Breast epithelium (tissue), 3 donors: ENCODE data around the gene SIGLEC11.
"Not testable (repeated sequence)": the region's sequence is repeated elsewhere in the genome, so short reads cannot be mapped to it uniquely, and the experiment has no call there.

Experiments used
- CTCF ChIP-seq, 3 donors: fragments of 450-650 bp; IDR thresholded peaks; one replicate each; pipeline ENCODE4 v1.5.1; 2016 to 2017; ENCODE audit warnings: antibody characterized with exemption in 3 of 3, mild to moderate bottlenecking in 3 of 3, moderate library complexity in 3 of 3
- POLR2A ChIP-seq: fragments of 450-650 bp; IDR thresholded peaks from one replicate; pipeline ENCODE4 v1.6.1; 2016; ENCODE audit warnings: antibody characterized with exemption, mild to moderate bottlenecking, moderate library complexity
- POLR2AphosphoS5 ChIP-seq, 3 donors: sonication (generic); formaldehyde crosslinking; IDR thresholded peaks; one replicate each; pipeline ENCODE4 v1.6.1; 2017; ENCODE audit warnings: antibody characterized with exemption in 3 of 3

- TF ChIP-seq CTCF (IDR thresholded peaks at IDR 0.05); POLR2AphosphoS5 (IDR thresholded peaks at IDR 0.05); POLR2A: not testable (repeated sequence)
These were observed 16.4 kb downstream of the SIGLEC11 start for GRCh38 chr19:49944567-49944966.
